ENCODE data around the gene IGFBP7. TPM values are rescaled to one million over a fixed set of nuclear protein-coding genes. Genes with fewer than 3 reads are reported as not detected.

IGFBP7 gene
- polyA plus RNA-seq, 1 experiment, result 655 TPM

- Histone ChIP-seq H3K4me3 (ENCODE audit: low read depth, low read length) (no peak overlapping the region), H3K27ac (ENCODE audit: low read depth, low read length) (no peak overlapping the region), H3K27me3 (ENCODE audit: control insufficient read depth, insufficient read depth, low read length) (no peaks in the 10 kb centered on the region), H3K9me3 (ENCODE audit: control insufficient read depth, insufficient read depth, low read length) (no peaks in the 10 kb centered on the region)
- no peak for DNase-seq (ENCODE audit: low read depth, low spot score)
- CTCF ChIA-PET, result interaction anchor here (0.8 to 1.6 kb wide), 2 partner anchors 10 to 119 kb away, joined by 3 to 6 read pairs; no protein-coding TSS in a partner anchor
- TF ChIP-seq CTCF (IDR thresholded peaks at IDR 0.05; ENCODE audit: low read depth, low read length), result no peak
- POLR2A ChIA-PET, result interaction anchor here (0.9 kb wide), 1 partner anchor 77 kb away, joined by 3 read pairs; no protein-coding TSS in a partner anchor
Observed at GRCh38 chr4:57157596-57158137, 47.5 kb upstream of the IGFBP7 start.

GRCh38 chr4:57156242-57156990 lies 46.2 kb upstream of the IGFBP7 start:
- ChIA-PET CTCF (interaction anchor here (0.8 to 5.0 kb wide), 3 partner anchors 7 to 118 kb away, joined by 3 to 63 read pairs (median 6); no protein-coding TSS in a partner anchor), POLR2A (interaction anchor here (0.9 kb wide), 1 partner anchor 75 kb away, joined by 3 read pairs; no protein-coding TSS in a partner anchor)
- Histone ChIP-seq H3K27me3 (ENCODE audit: control insufficient read depth, insufficient read depth, low read length) (no peaks in the 10 kb centered on the region), H3K27ac (ENCODE audit: low read depth, low read length) (no peak overlapping the region), H3K4me3 (ENCODE audit: low read depth, low read length) (no peak overlapping the region), H3K9me3 (ENCODE audit: control insufficient read depth, insufficient read depth, low read length) (no peaks in the 10 kb centered on the region)
- no peak for DNase-seq (ENCODE audit: low read depth, low spot score)
- no peak for TF ChIP-seq CTCF (IDR thresholded peaks at IDR 0.05; ENCODE audit: low read depth, low read length)

GRCh38 chr4:57154926-57155325 lies 44.7 kb upstream of the IGFBP7 start:
- no peak overlapping the region for H3K27ac ChIP-seq (ENCODE audit: low read depth, low read length)
- DNase-seq (ENCODE audit: low read depth, low spot score), result no peak
- H3K9me3 ChIP-seq (ENCODE audit: control insufficient read depth, insufficient read depth, low read length), result no peaks in the 10 kb centered on the region
- no peak for TF ChIP-seq CTCF (IDR thresholded peaks at IDR 0.05; ENCODE audit: low read depth, low read length)
- H3K4me3 ChIP-seq (ENCODE audit: low read depth, low read length), result no peak overlapping the region
- POLR2A ChIA-PET, result no interaction called here
- CTCF ChIA-PET, result interaction anchor here (5.0 kb wide), 1 partner anchor 9 kb away, joined by 63 read pairs; no protein-coding TSS in a partner anchor
- no peaks in the 10 kb centered on the region for H3K27me3 ChIP-seq (ENCODE audit: control insufficient read depth, insufficient read depth, low read length)

GRCh38 chr4:57154191-57154590 lies 44.0 kb upstream of the IGFBP7 start:
- no peak overlapping the region for H3K4me3 ChIP-seq (ENCODE audit: low read depth, low read length)
- POLR2A ChIA-PET, result no interaction called here
- no peak for DNase-seq (ENCODE audit: low read depth, low spot score)
- H3K9me3 ChIP-seq (ENCODE audit: control insufficient read depth, insufficient read depth, low read length), result no peaks in the 10 kb centered on the region
- no peaks in the 10 kb centered on the region for H3K27me3 ChIP-seq (ENCODE audit: control insufficient read depth, insufficient read depth, low read length)
- H3K27ac ChIP-seq (ENCODE audit: low read depth, low read length), result no peak overlapping the region
- TF ChIP-seq CTCF (IDR thresholded peaks at IDR 0.05; ENCODE audit: low read depth, low read length), result no peak
- CTCF ChIA-PET, result interaction anchor here (1.6 to 5.0 kb wide), 2 partner anchors 9 to 116 kb away, joined by 5 to 63 read pairs; no protein-coding TSS in a partner anchor

GRCh38 chr4:57153207-57153606 lies 43.0 kb upstream of the IGFBP7 start:
- DNase-seq (ENCODE audit: low read depth, low spot score), result no peak
- no peak for TF ChIP-seq CTCF (IDR thresholded peaks at IDR 0.05; ENCODE audit: low read depth, low read length)
- H3K4me3 ChIP-seq (ENCODE audit: low read depth, low read length), result no peak overlapping the region
- no peaks in the 10 kb centered on the region for H3K9me3 ChIP-seq (ENCODE audit: control insufficient read depth, insufficient read depth, low read length)
- POLR2A ChIA-PET, result no interaction called here
- H3K27me3 ChIP-seq (ENCODE audit: control insufficient read depth, insufficient read depth, low read length), result no peaks in the 10 kb centered on the region
- H3K27ac ChIP-seq (ENCODE audit: low read depth, low read length), result no peak overlapping the region
- CTCF ChIA-PET, result interaction anchor here (1.6 to 5.0 kb wide), 2 partner anchors 10 to 115 kb away, joined by 5 to 63 read pairs; no protein-coding TSS in a partner anchor
